HUES48 (cell line): ENCODE measurements around the gene KIF12.
A peak's percentile ranks its signal among the peaks of the same experiment; 100 is the strongest.

Source experiments
- H3K27ac ChIP-seq: one replicate; pipeline ENCODE4 v1.7.0; 2013; ENCODE audit warnings: low read depth, low read length, inconsistent platforms
- H3K27me3 ChIP-seq: 2 replicates; pipeline ENCODE4 v1.6.1; 2013; ENCODE audit warnings: mild to moderate bottlenecking, low read length; ENCODE audit not compliant: control insufficient read depth, insufficient read depth
- H3K36me3 ChIP-seq: 2 replicates; pipeline ENCODE4 v1.6.1; 2013; ENCODE audit warnings: low read length; ENCODE audit not compliant: control insufficient read depth, insufficient read depth
- H3K4me1 ChIP-seq: 2 replicates; pipeline ENCODE4 v1.6.1; 2013; ENCODE audit warnings: mild to moderate bottlenecking, low read length; ENCODE audit not compliant: control insufficient read depth, insufficient read depth
- H3K4me3 ChIP-seq: 2 replicates; pipeline ENCODE4 v1.5.1; 2013; ENCODE audit warnings: mild to moderate bottlenecking, low read depth, low read length
- H3K9ac ChIP-seq: 2 replicates; pipeline ENCODE4 v1.6.1; 2013; ENCODE audit warnings: mild to moderate bottlenecking, low read depth, low read length, moderate library complexity
- H3K9me3 ChIP-seq: 2 replicates; pipeline ENCODE4 v1.6.1; 2013; ENCODE audit warnings: low read length; ENCODE audit not compliant: control insufficient read depth, insufficient read depth

The KIF12 gene

GRCh38 chr9:114098021-114098935, 814 bp downstream of the KIF12 start:
- Histone ChIP-seq H3K9me3 (no peaks in the 10 kb centered on the region), H3K36me3 (no peaks in the 10 kb centered on the region), H3K4me1 (no peaks in the 10 kb centered on the region), H3K9ac (no peak overlapping the region), H3K27ac (no peak overlapping the region), H3K27me3 (peaks cover 27% of the 10 kb centered on the region), H3K4me3 (peak overlapping the region; percentile 64)

DNA sequence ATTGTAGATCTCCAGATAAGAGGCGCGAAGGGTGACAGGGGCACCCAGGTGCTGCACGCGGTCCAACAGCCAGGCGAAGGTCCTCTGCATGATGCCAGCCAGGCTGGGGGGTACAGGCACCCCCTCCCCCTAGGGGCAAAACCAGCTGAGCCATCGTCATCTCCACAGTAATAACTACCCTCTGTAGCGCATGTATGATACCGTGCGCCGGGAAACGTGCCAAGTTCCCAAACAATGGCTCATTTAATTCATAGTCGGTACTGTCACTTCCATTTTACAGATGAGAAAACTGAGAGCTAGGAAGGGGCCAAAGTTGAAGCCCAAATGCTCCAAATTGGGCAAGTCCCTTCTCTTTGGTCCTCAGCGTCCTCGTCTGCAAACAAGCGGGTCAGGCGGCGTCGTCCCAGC, 1.5 kb downstream of the KIF12 start:
- peaks cover 27% of the 10 kb centered on the region for H3K27me3 ChIP-seq
- no peak overlapping the region for H3K9ac ChIP-seq
- H3K4me3 ChIP-seq = peak overlapping the region; percentile 64
- H3K36me3 ChIP-seq = no peaks in the 10 kb centered on the region
- no peak overlapping the region for H3K27ac ChIP-seq
- no peaks in the 10 kb centered on the region for H3K4me1 ChIP-seq
- no peaks in the 10 kb centered on the region for H3K9me3 ChIP-seq

DNA sequence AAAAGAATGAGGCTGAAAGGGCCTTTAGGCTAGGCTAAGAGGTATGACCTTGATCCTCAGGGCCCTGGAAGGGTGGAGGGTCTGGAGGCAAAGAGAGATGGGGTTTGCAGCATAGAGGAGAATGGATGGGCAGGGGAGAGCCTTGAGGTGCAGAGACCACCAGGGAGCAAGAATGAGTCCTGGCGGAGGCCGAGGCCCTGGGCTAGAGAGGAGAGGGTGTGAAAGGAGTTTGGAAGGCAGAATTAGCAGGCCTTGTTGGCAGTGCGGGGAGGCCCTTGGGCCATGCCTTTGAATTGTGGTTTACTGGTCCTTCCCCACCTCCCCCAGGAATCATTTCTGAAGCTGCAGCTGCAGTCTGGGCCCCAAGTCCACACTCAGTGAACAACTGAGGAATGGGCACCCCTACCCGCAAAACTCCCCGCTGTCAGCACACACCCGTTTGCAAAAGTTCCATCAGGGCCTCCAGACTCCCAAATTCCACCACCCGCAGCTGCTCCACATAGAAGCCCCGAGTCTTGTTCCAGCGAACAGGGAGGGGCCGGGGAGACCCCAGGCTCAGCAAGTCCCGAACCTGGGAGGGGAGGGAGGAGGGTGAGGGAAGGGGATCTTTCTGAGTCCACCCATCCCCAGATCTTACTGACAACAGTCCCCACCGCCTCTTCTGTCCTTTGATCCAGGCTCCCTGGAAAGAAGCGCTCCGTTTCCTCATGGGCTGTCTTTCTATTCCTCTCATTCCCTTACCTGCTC, 2.1 kb downstream of the KIF12 start:
- Histone ChIP-seq H3K27ac (no peak overlapping the region), H3K27me3 (peaks cover 27% of the 10 kb centered on the region), H3K4me3 (peak overlapping the region; percentile 64; the same call in 1 of the 2 replicates), H3K4me1 (no peaks in the 10 kb centered on the region), H3K9ac (no peak overlapping the region), H3K9me3 (no peaks in the 10 kb centered on the region), H3K36me3 (no peaks in the 10 kb centered on the region)

GRCh38 chr9:114096041-114096511, 3.0 kb downstream of the KIF12 start:
- H3K36me3 ChIP-seq = no peaks in the 10 kb centered on the region
- H3K9ac ChIP-seq = no peak overlapping the region
- no peak overlapping the region for H3K4me3 ChIP-seq
- peaks cover 27% of the 10 kb centered on the region for H3K27me3 ChIP-seq
- H3K9me3 ChIP-seq = no peaks in the 10 kb centered on the region
- H3K4me1 ChIP-seq = no peaks in the 10 kb centered on the region
- no peak overlapping the region for H3K27ac ChIP-seq

DNA sequence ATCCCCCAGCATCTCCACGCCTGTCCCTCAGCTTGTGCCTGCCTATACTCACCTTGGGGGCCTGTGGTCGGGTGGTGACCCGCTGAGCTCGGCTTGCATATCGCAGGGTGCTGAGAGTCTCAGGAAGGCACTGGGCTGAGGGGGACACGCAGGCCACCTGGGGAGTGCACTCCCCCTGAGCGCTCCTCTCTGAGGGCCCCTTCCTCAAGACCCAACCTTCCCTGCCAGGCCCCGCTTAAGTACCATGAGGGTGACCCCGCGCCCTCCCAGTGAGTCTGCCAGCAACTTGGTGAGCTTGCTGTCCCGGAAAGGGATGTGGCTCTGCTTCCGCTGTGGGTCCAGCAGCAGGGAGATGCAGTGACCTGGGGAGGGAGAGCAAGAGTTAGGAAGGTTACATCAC, 4.1 kb downstream of the KIF12 start:
- H3K4me1 ChIP-seq = no peaks in the 10 kb centered on the region
- H3K4me3 ChIP-seq = no peak overlapping the region

GRCh38 chr9:114093761-114094505, 5.2 kb downstream of the KIF12 start:
- Histone ChIP-seq H3K9ac (no peak overlapping the region), H3K36me3 (no peaks in the 10 kb centered on the region), H3K4me1 (no peaks in the 10 kb centered on the region), H3K27ac (no peak overlapping the region), H3K9me3 (no peaks in the 10 kb centered on the region), H3K27me3 (peaks cover 11% of the 10 kb centered on the region), H3K4me3 (no peak overlapping the region)

More for the DNA sequence above, 4.1 kb downstream of the KIF12 start:
- no peaks in the 10 kb centered on the region for H3K9me3 ChIP-seq
- H3K9ac ChIP-seq = no peak overlapping the region
- H3K27me3 ChIP-seq = peaks cover 22% of the 10 kb centered on the region
- H3K27ac ChIP-seq = no peak overlapping the region
- no peaks in the 10 kb centered on the region for H3K36me3 ChIP-seq

DNA sequence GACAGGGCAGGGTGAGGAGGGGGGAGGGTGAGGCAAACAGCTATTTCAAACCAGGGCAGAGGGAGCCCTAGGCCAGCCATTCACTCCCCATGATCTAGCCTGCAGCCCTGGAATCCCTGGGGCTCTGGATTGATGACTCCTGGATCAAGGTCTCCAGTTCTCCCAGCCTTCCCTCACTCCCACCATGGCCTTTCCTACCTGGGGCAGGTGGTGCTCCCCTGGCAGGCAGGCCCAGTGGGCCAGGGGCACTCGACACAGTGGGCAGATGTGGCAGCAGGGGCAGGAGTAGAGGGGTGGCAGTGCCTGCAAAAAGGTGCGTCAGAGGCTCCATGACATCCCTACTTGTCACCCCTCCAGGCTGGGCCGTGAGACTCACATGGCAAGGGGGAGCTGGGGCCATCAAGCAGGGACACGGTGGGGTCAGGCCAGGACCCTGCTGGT, 6.0 kb downstream of the KIF12 start:
- Histone ChIP-seq H3K36me3 (no peaks in the 10 kb centered on the region), H3K27ac (no peak overlapping the region), H3K9me3 (no peaks in the 10 kb centered on the region), H3K4me1 (no peaks in the 10 kb centered on the region), H3K9ac (no peak overlapping the region), H3K27me3 (peaks cover 9% of the 10 kb centered on the region), H3K4me3 (no peak overlapping the region)

DNA sequence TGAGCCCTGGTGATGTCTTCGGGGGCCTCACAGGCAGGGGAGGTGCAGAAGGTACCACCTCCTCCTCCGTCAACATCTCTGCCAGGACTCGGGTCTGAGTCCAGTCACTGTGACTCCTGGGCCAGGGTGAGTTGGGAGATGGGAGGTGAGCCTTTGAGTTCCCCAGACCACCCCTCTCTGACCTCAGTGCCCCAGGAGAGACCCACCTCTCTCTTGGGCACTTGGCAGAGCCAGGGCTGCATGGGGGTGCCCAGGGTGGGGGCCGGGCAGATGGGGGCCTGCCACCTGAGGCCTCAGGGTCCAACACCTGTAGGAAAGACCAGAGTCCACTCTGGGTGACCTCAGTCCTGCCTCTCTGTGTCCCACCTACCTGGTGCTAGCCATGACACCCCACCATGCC, 6.8 kb downstream of the KIF12 start:
- H3K27me3 ChIP-seq = peaks cover 2% of the 10 kb centered on the region
- no peak overlapping the region for H3K4me3 ChIP-seq
- no peaks in the 10 kb centered on the region for H3K4me1 ChIP-seq
- no peaks in the 10 kb centered on the region for H3K9me3 ChIP-seq
- H3K27ac ChIP-seq = no peak overlapping the region
- H3K9ac ChIP-seq = no peak overlapping the region
- H3K36me3 ChIP-seq = no peaks in the 10 kb centered on the region

GRCh38 chr9:114091711-114092110, 7.4 kb downstream of the KIF12 start:
- H3K9me3 ChIP-seq = no peaks in the 10 kb centered on the region
- no peaks in the 10 kb centered on the region for H3K36me3 ChIP-seq
- H3K9ac ChIP-seq = no peak overlapping the region
- H3K4me3 ChIP-seq = no peak overlapping the region
- H3K27ac ChIP-seq = no peak overlapping the region
- no peaks in the 10 kb centered on the region for H3K4me1 ChIP-seq
- H3K27me3 ChIP-seq = no peaks in the 10 kb centered on the region

- no peaks in the 10 kb centered on the region for H3K4me1 ChIP-seq
- no peaks in the 10 kb centered on the region for H3K27me3 ChIP-seq
- H3K4me3 ChIP-seq = no peak overlapping the region
- H3K36me3 ChIP-seq = no peaks in the 10 kb centered on the region
- no peaks in the 10 kb centered on the region for H3K9me3 ChIP-seq
- no peak overlapping the region for H3K27ac ChIP-seq
- H3K9ac ChIP-seq = no peak overlapping the region
Observed at GRCh38 chr9:114090798-114091197, 8.3 kb downstream of the KIF12 start.
